Measurements from ENCODE around the gene LRRC4C.

LRRC4C gene

GRCh38 chr11:41459465-41460401, at the start of gene LRRC4C:
Gene LRRC4C, minus strand, starts transcription at chr11:41459652.
- DNase-seq = peak in 32 of 56 donors; percentile 4 to 62 (median 35)

- no peak for DNase-seq
These were observed 48.7 kb upstream of the LRRC4C start for GRCh38 chr11:41508121-41508520.

GRCh38 chr11:41499429-41499828, 40.0 kb upstream of the LRRC4C start:
- no peak for DNase-seq

- DNase-seq = no peak
These were observed 39.3 kb upstream of the LRRC4C start for GRCh38 chr11:41498726-41499125.

GRCh38 chr11:41497974-41498373, 38.5 kb upstream of the LRRC4C start:
- no peak for DNase-seq

GRCh38 chr11:41494716-41495115, 35.3 kb upstream of the LRRC4C start:
- DNase-seq = no peak

- peak in 1 of 56 donors; percentile 7 for DNase-seq
These were observed 27.0 kb upstream of the LRRC4C start for GRCh38 chr11:41486424-41486823.

- DNase-seq = no peak
These were observed 24.5 kb upstream of the LRRC4C start for GRCh38 chr11:41483956-41484355.

- no peak for DNase-seq
These were observed 19.7 kb upstream of the LRRC4C start for GRCh38 chr11:41479179-41479578.

GRCh38 chr11:41461057-41461681, 1.7 kb upstream of the LRRC4C start:
- no peak for DNase-seq

GRCh38 chr11:41458641-41459040, 811 bp downstream of the LRRC4C start:
- DNase-seq = peak in 2 of 56 donors; percentile 22 to 52

- no peak for DNase-seq
These were observed 1.3 kb downstream of the LRRC4C start for GRCh38 chr11:41458154-41458553.

- DNase-seq = peak in 2 of 56 donors; percentile 3 to 31
These were observed 2.0 kb downstream of the LRRC4C start for GRCh38 chr11:41457216-41458014.

GRCh38 chr11:41456269-41456668, 3.2 kb downstream of the LRRC4C start:
- peak in 1 of 56 donors; percentile 8 for DNase-seq

- DNase-seq = no peak
These were observed 8.4 kb downstream of the LRRC4C start for GRCh38 chr11:41451011-41451410.

GRCh38 chr11:41449483-41450050, 9.9 kb downstream of the LRRC4C start:
- DNase-seq = no peak

- DNase-seq = no peak
These were observed 12.9 kb downstream of the LRRC4C start for GRCh38 chr11:41446566-41446965.

- no peak for DNase-seq
These were observed 13.3 kb downstream of the LRRC4C start for GRCh38 chr11:41446107-41446506.

GRCh38 chr11:41437006-41437490, 22.4 kb downstream of the LRRC4C start:
- no peak for DNase-seq

GRCh38 chr11:41435531-41435930, 23.9 kb downstream of the LRRC4C start:
- DNase-seq = no peak

GRCh38 chr11:41431784-41432183, 27.7 kb downstream of the LRRC4C start:
- no peak for DNase-seq
